GM12865 (cell line): ENCODE results near the gene MYO9A.

ENCODE experiments used
- DNase-seq: peaks from one replicate; pipeline ENCODE4 v3.0.0; 2010; ENCODE audit warnings: low read depth
- H3K4me3 ChIP-seq: 2 replicates; pipeline ENCODE4 v1.5.1; 2011; ENCODE audit warnings: mild to moderate bottlenecking, low read depth, low read length, control low read depth
- TF ChIP-seq, protein P1 (sequence below): IDR thresholded peaks from 2 replicates; pipeline ENCODE4 v1.5.1; 2011; ENCODE audit warnings: low read length, control low read depth, low read depth, inconsistent platforms; ENCODE audit not compliant: insufficient read depth; ENCODE audit errors: missing control alignments

MYO9A gene

DNA sequence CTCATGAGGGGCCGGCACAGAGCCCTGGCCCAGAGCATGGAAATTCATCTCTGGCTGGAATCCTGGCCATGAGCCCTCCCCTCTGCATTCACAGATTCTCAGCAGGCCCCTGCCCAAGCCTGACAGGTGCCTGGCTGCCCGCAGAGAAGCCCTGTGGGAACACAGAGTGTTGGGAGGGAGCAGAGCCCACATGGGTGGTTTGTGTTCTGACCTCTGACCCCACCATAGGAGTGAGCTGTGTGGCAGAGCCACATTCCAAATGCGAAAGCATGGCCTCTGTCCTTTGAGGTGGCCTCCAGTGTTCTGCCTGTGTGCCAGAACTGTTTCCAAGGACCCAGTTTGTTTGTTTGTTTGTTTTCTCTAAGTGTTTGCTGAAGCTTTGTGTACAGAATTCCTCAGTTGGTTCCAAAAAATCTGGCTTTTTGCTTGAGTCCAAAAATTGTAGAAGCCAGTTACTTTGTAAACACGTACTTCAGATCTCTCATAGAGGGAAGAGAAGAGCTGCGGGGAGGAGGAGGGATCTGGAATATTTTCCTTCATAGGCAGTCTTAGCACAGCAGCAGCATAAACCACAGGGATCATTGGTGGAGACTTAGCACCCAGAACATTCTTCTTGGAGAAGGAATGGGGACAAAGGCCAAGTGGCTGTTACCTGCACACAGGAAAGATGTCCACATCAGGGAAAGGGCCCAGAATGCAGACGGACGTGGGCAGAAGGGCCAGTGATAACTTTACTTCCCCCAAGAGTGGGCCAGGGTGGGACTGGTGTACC is 43.6 kb upstream of the MYO9A start:
- H3K4me3 ChIP-seq, result no peak overlapping the region
- DNase-seq, result no peak
- TF ChIP-seq, protein P1, sequence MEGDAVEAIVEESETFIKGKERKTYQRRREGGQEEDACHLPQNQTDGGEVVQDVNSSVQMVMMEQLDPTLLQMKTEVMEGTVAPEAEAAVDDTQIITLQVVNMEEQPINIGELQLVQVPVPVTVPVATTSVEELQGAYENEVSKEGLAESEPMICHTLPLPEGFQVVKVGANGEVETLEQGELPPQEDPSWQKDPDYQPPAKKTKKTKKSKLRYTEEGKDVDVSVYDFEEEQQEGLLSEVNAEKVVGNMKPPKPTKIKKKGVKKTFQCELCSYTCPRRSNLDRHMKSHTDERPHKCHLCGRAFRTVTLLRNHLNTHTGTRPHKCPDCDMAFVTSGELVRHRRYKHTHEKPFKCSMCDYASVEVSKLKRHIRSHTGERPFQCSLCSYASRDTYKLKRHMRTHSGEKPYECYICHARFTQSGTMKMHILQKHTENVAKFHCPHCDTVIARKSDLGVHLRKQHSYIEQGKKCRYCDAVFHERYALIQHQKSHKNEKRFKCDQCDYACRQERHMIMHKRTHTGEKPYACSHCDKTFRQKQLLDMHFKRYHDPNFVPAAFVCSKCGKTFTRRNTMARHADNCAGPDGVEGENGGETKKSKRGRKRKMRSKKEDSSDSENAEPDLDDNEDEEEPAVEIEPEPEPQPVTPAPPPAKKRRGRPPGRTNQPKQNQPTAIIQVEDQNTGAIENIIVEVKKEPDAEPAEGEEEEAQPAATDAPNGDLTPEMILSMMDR, result no peak

- TF ChIP-seq, protein P1, result no peak
- no peak for DNase-seq
- no peak overlapping the region for H3K4me3 ChIP-seq
Measured at GRCh38 chr15:72160696-72161245, 42.8 kb upstream of the MYO9A start.

DNA sequence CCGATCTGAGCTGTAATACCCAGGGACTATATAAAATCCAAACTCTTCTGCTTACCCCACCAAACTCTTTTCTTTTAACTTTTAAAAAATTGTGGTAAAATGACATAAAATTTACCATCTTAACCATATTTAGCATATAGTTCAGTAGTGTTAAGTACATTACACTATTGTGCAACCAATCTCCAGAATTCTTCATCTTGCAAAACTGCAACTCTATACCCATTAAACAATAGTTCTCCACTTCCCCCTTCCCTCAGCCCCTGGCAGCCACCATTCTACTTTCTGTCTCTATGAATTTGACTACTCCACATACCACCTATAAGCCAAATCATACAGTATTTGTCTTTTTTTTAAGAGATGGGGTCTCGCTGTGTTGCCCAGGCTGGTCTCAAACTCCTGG is 39.0 kb upstream of the MYO9A start:
- no peak overlapping the region for H3K4me3 ChIP-seq
- TF ChIP-seq, protein P1, result no peak
- DNase-seq, result no peak

DNA sequence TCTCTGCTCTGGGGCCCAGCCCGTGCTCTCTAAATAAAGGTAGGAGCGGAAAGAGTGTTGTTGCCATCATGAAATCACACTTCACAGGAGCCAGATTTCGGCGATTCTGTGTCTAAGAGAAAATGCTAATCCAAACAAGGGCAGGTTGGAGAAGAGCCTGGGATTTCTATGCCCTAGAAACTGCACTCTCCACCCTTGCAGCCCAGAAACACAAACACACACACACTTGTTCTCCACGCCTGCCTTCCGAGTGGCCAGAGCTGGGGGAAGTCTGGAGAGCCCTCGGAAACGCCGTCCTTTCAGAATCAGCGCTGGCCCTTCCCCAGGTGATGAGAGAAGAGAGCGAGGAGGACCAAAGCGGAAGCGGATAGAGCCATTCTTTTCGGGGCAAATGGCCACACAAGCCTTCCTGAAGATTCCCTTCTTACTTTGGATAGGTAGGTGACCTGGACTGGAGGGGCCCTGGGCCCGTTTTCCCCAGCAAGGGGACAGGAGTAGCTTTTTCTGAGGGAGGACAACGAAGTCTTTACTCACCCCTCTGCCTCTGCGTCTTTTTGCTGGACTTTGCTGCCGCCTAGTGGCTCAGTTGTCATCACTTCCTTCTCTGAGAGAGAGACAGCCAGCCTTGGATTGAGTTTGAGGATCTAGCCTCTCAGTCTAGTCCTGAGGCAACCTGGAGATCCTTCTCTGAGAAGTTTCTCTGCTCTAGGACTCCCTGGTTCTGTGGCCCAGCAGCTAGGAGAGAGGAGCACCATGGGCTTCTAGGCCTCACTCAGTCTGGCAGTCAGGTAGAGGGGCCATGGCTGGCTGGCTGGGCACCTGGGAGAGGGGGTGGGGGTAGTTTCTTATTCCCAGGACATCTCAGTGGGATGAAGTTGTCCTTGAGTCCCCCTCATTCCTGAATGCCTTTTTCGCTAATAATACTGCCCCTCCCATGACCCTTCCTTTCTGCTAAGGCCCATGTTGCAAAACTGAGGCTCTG is 38.0 kb upstream of the MYO9A start:
- TF ChIP-seq, protein P1, result peak; percentile 97
- H3K4me3 ChIP-seq, result peak overlapping the region; percentile 22; the same call in 1 of the 2 replicates
- peak; percentile 84 for DNase-seq

DNA sequence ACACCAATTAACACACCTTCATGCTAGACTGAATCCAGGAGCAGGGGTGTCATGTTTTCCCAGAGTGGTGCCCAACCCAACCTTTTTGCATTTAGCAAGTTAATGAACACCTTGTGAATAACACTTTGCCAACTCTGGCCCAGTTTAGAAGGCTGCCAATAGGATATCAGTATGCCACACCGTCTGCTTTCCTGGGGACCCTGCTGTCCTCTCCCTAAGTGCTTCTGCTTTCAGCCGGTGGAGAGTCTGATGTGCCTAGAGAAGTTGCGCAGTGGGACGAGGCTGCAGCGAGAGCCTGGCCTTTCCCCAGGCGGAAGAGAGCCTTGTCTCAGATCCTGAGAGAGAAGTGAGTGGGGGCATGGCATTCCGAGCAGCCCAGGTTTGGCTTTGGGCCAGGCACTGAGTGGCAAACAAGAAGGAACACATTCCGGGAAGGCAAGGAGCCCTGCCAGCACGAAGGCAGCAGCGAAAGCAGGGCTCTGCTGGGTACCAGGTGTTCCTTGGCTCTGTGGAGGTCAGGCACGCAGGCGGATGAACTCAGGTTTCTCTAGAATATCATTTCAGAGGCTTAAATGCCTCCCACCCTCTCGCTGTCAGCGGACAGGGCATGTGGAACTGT is 37.2 kb upstream of the MYO9A start:
- H3K4me3 ChIP-seq, result no peak overlapping the region
- TF ChIP-seq, protein P1, result no peak
- no peak for DNase-seq

DNA sequence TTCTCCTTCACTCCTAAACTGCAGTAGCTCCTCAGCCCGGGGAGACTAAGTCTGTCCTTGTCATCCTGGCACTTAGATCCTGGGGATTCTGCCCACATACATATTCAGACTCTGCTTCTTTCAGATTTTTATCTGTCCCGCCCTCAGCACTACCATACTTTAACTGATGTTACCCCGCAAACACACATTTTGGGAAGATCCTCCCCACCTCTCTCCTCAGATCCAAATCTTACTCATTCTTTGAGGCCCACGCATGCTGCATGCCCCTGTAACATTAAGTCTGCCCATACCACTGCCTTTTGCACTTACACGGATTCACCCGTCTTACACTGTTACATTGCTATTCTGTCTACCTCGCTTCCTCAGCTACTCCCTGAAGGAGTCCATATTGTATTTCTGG is 36.4 kb upstream of the MYO9A start:
- TF ChIP-seq, protein P1, result no peak
- no peak for DNase-seq
- no peak overlapping the region for H3K4me3 ChIP-seq
